OCI-LY7 (cell line): ENCODE data around the gene DCAF11.

Experiments
- CTCF ChIP-seq: fragments of 200-600 bp; sonication (generic); conservative IDR thresholded peaks from 2 replicates; pipeline ENCODE4 v1.5.1; 2014; ENCODE audit warnings: mild to moderate bottlenecking, antibody characterized with exemption, low read length, moderate library complexity, mixed read lengths
- EZH2phosphoT487 ChIP-seq: fragments of 200-600 bp; sonication (generic); IDR thresholded peaks from 2 replicates; pipeline ENCODE4 v1.6.1; 2018; ENCODE audit warnings: low read depth, borderline replicate concordance, mild to moderate bottlenecking, mixed run types, antibody characterized with exemption, low read length, moderate library complexity, mixed read lengths

GRCh38 chr14:24146453-24146977, 31.9 kb downstream of the DCAF11 start, which contains the start of gene PSME2:
- TF ChIP-seq CTCF (no peak), EZH2phosphoT487 (no peak)
